Muscle of back (tissue), 11 donors: ENCODE measurements around the gene CD8B2. TPM values are rescaled to one million over a fixed set of nuclear protein-coding genes. Genes with fewer than 3 reads are reported as not detected.
A peak's percentile ranks its signal among the peaks of the same experiment; 100 is the strongest.
"Not testable (repeated sequence)": the region's sequence is repeated elsewhere in the genome, so short reads cannot be mapped to it uniquely, and the experiment has no call there.

Experiments
- DNase-seq, 3 donors: peaks; one replicate each; pipeline versions ENCODE4 v3.0.0 to v3.0.0-alpha.2; 2013
- polyA plus RNA-seq, 10 donors: library from polyadenylated mRNA; unstranded; fragments of 120-200 nt; gene quantifications; one replicate each; pipeline ENCODE4 v1.2.1, GENCODE V29; 2013; ENCODE audit not compliant: insufficient read length in 10 of 10

CD8B2 gene
- polyA plus RNA-seq, 10 donors = 0.04 to 0.12 (median 0.09) TPM; not detected in 3

GRCh38 chr2:106511476-106511901 is 24.3 kb downstream of the CD8B2 start:
- peak; percentile 67 to 75 (median 72) for DNase-seq

- DNase-seq = not testable (repeated sequence)
Measured at GRCh38 chr2:106511934-106512333, 24.8 kb downstream of the CD8B2 start.

GRCh38 chr2:106513391-106513790 is 26.2 kb downstream of the CD8B2 start:
- not testable (repeated sequence) for DNase-seq

- not testable (repeated sequence) for DNase-seq
Measured at GRCh38 chr2:106514827-106515226, 27.7 kb downstream of the CD8B2 start.

- no peak for DNase-seq
Measured at GRCh38 chr2:106516436-106516835, 29.3 kb downstream of the CD8B2 start.

- no peak for DNase-seq
Measured at GRCh38 chr2:106516864-106517263, 29.7 kb downstream of the CD8B2 start.

GRCh38 chr2:106517329-106517728 is 30.2 kb downstream of the CD8B2 start:
- no peak for DNase-seq

- DNase-seq = no peak
Measured at GRCh38 chr2:106519767-106520166, 32.6 kb downstream of the CD8B2 start.

- no peak for DNase-seq
Measured at GRCh38 chr2:106521016-106521415, 33.9 kb downstream of the CD8B2 start.

GRCh38 chr2:106523976-106524665 is 37.0 kb downstream of the CD8B2 start:
- no peak for DNase-seq

- DNase-seq = no peak
Measured at GRCh38 chr2:106530866-106531265, 43.7 kb downstream of the CD8B2 start.

GRCh38 chr2:106531676-106532214 is 44.6 kb downstream of the CD8B2 start:
- DNase-seq = no peak

GRCh38 chr2:106532236-106532635 is 45.1 kb downstream of the CD8B2 start:
- peak in 2 of 3 donors; percentile 30 to 31 for DNase-seq

- no peak for DNase-seq
Measured at GRCh38 chr2:106534471-106534870, 47.3 kb downstream of the CD8B2 start.

GRCh38 chr2:106536490-106536889 is 49.3 kb downstream of the CD8B2 start:
- no peak for DNase-seq

GRCh38 chr2:106537047-106537446 is 49.9 kb downstream of the CD8B2 start:
- DNase-seq = peak; percentile 11 to 59 (median 34)

- DNase-seq = no peak
Measured at GRCh38 chr2:106537791-106538191, 50.6 kb downstream of the CD8B2 start.

GRCh38 chr2:106540886-106541285 is 53.7 kb downstream of the CD8B2 start:
- no peak for DNase-seq

GRCh38 chr2:106541333-106541732 is 54.2 kb downstream of the CD8B2 start:
- no peak for DNase-seq

GRCh38 chr2:106542746-106543359 is 55.7 kb downstream of the CD8B2 start:
- peak; percentile 54 to 77 (median 70) for DNase-seq

GRCh38 chr2:106545007-106545406 is 57.8 kb downstream of the CD8B2 start:
- no peak for DNase-seq

- no peak for DNase-seq
Measured at GRCh38 chr2:106546391-106546990, 59.3 kb downstream of the CD8B2 start.
